AG09319 (cell line): ENCODE data around the gene SLC6A18.

Source experiments
- DNase-seq: peaks from one replicate; pipeline ENCODE4 v3.0.0-alpha.2; 2010; ENCODE audit warnings: low read depth; ENCODE audit errors: extremely low read depth
- CTCF ChIP-seq: IDR thresholded peaks from 2 replicates; pipeline ENCODE4 v1.5.1; 2011; ENCODE audit warnings: low read depth, mild to moderate bottlenecking, inconsistent platforms, low read length, moderate library complexity

Gene SLC6A18

GRCh38 chr5:1188464-1188863 lies 36.7 kb upstream of the SLC6A18 start:
- DNase-seq: no peak
- TF ChIP-seq CTCF: no peak

- DNase-seq: no peak
- TF ChIP-seq CTCF: no peak
Measured at GRCh38 chr5:1189269-1189668, 35.9 kb upstream of the SLC6A18 start.

- no peak for TF ChIP-seq CTCF
- DNase-seq: no peak
Measured at GRCh38 chr5:1190278-1190677, 34.9 kb upstream of the SLC6A18 start.

GRCh38 chr5:1190837-1191239 lies 34.3 kb upstream of the SLC6A18 start:
- no peak for TF ChIP-seq CTCF

GRCh38 chr5:1192971-1193590 lies 32.1 kb upstream of the SLC6A18 start:
- no peak for DNase-seq
- TF ChIP-seq CTCF: no peak

More at GRCh38 chr5:1190837-1191239, 34.3 kb upstream of the SLC6A18 start:
- no peak for DNase-seq

GRCh38 chr5:1193591-1193985 lies 31.6 kb upstream of the SLC6A18 start:
- no peak for DNase-seq
- TF ChIP-seq CTCF: no peak

- TF ChIP-seq CTCF: no peak
Measured at GRCh38 chr5:1194378-1194777, 30.8 kb upstream of the SLC6A18 start.

More at GRCh38 chr5:1194378-1194777, 30.8 kb upstream of the SLC6A18 start:
- DNase-seq: no peak
